ENCODE data around the gene KREMEN1.
A peak's percentile ranks its signal among the peaks of the same experiment; 100 is the strongest.

Gene KREMEN1

DNA sequence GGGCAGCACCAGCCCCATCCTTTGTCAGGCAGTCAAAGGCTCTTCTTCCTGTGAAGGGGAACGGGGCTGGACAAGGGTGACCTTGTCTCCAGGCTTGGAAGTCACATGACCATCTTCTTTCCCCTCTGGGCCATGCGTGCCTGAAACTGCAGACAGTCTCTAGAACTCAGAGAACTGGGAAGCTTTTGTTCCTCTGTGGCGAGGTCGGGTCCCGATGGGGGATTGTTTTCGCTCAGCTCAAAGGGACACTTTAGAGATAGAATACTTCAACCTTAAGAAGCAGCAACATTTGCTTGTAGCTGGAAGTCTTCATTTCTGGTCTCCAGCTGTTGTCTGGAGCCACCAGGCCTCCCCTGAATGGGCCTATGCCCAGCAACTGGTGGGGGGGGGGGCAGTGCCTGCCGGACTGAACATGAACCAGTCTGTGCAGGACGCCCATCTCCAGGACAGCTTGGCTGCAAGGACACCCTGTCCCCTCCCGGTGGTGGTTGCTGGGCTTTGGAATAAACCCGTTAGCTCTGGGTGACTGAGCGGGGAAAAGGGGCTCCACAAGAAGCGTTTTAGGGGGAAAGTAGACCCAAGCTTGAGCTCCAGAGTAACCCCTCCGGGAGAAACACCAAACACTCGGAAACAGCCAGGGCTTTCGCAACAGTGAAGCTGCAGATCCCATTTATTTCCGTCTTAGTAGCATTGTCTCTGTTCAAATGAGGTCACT is 77.2 kb downstream of the KREMEN1 start:
- no peak for DNase-seq (ENCODE audit: low read depth in 2 of 2)

DNA sequence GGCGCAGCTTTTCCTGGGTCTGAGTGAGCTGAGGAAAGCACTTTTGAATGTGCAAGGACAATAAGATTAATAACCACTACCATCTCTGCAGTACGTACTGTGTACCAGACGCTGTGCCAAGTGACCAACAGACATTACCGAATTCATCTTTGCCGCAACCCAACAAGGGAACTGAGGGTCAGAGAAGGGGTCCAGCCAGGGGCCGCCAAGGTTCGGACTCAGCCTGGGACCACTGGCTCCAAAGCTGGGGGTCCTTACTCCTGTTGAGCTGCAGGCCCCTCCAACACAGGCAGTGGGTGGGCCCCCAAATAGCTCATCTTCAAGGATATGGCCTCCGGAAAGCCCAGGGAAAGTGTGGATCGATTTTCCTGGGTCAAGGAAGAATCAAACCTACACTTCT is 77.9 kb downstream of the KREMEN1 start:
- no peak for DNase-seq (ENCODE audit: low read depth in 2 of 2)

- no peak for DNase-seq (ENCODE audit: low read depth in 2 of 2)
Observed at GRCh38 chr22:29151316-29151715, 78.5 kb downstream of the KREMEN1 start.

DNA sequence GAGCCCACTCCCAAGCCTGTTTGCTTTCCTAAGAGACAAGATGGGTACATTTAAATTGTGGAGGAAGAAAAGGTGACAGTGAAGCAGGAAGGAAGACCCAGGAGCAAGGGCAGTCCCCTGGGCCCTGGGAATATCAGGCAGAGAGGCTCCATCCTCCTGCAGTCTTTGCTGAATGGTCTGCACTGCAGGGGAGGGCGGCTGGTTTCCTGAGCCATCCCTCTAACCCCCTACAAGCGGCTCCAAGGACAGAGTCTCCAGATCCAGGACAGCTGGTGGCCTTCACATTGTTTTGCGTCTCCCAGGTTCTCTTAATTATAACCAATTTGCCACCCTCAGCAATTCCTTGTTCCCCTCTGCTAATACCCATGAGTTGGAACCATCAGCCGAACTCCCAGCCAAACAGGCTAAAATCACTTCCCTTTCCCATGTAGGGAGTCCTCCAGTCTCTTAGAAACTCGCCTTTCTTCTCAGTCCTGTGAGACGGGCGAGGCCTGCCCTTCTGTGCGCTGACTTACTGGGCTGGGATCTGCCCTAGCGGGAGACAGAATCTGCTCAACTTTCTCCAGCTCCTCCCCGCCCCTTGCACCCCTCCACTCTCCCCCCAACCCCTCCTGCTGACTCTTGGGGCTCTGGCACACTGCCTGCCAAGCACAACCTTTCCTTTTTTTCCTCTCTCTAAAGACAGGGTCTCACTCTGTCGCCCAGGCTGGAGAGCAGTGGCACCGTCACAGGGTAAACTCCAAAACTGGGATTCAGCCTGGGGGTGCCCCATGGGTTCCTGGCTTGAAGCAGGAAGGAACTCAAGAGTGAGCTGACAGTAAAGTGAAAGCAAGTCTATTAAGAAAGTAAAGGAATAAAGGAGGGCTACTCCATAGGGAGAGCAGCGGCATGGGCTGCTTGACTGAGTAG is 79.5 kb downstream of the KREMEN1 start:
- no peak for DNase-seq (ENCODE audit: low read depth in 2 of 2)

DNA sequence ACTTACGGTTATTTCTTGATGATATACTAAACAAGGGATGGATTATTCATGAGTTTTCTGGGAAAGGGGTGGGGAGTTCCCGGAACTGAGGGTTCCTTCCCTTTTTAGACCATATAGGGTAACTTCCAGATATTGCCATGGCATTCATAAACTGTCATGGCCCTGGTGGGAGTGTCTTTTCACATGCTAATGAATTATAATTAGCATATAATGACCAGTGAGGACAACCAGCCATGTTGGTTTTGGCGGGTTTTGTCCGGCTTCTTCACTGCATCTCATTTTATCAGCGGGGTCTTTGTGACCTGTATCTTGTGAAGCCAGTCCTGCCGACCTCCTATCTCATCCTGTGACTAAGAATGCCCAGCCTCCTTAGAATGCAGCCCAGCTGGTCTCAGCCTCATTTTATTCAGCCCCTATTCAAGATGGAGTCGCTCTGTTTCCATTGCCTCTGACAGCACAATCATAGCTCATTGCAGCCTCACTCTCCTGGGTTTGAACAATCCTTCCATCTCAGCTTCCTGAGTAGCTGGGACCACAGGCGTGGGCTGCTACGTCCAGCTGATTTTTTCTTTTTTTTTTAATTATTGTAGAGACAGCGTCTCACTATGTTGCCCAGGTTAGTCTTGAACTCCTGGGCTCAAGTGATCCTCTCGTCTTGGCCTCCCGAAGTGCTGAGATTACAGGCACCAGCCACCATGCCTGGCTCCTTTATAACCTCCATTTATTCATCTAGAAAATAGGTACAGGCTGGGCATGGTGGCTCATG is 80.3 kb downstream of the KREMEN1 start:
- no peak for DNase-seq (ENCODE audit: low read depth in 2 of 2)

DNA sequence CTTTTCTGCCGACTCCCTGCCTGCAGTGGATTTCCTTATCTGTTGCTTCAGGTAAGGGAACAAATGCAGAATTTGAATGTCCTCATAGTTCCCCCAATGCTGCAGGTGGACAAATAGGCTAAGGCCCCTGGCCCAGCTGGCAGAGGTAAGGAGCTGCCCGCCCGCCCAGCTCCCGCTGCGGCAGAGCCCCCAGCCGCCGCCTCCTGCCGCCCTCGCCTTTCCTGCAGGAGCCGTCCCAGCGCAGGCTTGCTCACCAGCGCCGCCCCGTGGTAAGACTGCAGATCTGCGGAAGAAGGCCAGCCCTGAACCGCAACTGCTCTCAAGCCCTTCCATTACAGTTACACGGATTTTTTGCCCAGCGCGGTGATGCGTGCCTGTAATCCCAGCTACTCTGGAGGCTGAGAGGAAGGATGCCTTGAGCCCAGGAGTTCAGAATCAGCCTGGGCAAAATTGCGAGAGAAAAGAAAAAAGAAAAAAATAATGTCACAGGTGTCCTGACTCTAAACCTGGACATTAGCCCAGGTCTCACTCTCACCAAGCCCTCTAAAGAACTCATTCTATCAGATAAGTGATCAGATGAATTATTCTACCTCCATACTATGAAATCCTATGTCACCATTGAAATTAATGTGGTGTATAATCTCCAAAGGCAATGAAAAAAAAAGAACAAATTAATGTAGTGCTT is 81.7 kb downstream of the KREMEN1 start:
- peak; percentile 51 to 73 for DNase-seq (ENCODE audit: low read depth in 2 of 2)

DNA sequence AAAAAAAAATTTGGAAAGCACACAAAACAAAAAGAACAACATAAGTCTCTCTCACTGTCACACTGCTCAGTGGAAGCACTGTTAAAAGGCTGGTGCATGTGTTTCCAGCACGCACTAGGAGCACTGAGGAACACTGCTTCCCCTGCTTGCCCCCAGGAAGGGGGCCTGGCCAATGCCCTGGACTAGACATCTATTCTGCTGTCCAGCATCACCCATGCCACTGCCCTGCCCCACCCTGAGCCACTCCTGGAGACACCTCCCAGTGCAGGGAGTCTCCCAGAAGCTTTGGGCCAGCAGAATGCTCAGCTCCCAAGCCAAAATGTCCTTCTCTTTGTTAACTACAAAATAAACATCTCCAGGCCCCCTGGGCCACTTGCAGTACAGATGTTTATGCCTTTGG is 83.1 kb downstream of the KREMEN1 start:
- no peak for DNase-seq (ENCODE audit: low read depth in 2 of 2)

DNA sequence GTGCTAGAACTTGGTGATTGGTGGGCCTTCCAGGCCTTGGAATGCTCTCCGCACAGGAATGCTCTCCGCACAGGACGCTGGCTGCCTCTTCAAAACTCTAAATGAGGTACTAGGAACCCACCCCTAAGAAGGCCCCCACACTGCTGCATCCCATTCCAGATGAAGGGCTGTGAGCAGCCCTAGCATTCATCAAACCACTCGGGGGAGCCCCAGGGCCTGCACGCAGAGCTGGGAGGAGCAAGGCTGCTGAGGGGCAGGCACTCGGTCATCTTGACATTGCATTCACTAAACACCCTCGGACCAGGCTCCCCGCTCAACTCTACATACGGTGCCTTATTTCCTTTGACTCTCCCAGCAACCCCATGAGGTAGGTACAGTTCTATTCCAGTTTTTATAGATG is 83.7 kb downstream of the KREMEN1 start:
- DNase-seq (ENCODE audit: low read depth in 2 of 2) = no peak

DNA sequence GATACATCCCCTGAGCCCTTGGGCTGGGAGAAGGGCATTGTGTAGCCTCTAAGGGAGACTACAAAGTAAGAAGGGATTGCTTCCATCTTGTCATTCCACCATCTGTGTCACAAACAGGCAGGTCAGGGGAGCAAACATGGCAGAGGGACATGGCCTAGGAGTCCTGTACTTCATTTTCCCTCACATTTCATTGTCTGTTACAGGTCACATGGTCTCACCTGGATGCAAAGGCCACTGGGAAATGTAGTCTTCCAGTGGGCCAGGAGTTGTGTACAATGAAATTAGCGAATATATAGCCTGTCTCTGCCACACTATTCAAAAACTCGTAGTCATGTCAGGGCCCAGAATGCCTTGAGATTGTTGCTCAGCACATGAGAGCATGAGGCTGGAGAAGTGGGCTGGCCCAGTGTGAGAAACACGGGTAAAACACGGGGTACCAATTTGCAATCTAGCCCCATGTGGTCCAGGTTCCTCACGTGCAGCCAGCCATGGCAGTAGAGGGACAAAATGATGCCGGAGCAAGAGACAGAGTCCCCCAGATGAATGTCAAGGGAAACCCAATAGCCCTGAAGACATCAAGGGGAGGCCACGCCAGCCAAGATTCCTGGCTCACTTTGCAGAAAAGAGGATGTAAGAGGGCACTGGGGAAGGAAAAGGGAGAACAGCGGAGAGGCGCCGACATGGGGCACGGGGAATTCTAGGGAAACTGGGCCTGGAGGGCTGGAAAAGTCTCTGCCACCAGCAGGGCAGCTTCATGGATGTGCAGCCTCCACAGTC is 85.1 kb downstream of the KREMEN1 start:
- DNase-seq (ENCODE audit: low read depth in 2 of 2) = no peak

DNA sequence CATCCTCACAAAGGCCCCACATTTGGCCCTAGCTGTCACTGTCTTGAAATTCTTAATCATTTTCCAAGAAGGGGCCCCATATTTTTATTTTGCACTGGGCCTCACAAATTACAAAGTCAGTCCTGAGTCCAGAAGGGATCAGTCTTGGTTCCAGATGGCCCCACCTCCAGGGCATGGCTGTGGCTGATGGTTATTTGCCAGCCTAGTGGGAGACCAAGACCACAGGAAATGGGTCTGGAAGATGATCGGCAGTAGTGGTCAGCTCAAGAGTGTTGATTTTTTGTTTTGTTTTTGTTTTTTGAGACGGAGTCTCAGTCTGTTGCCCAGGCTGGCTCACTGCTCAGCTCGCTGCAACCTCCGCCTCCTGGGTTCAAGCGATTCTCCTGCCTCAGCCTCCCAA is 85.7 kb downstream of the KREMEN1 start:
- no peak for DNase-seq (ENCODE audit: low read depth in 2 of 2)

DNA sequence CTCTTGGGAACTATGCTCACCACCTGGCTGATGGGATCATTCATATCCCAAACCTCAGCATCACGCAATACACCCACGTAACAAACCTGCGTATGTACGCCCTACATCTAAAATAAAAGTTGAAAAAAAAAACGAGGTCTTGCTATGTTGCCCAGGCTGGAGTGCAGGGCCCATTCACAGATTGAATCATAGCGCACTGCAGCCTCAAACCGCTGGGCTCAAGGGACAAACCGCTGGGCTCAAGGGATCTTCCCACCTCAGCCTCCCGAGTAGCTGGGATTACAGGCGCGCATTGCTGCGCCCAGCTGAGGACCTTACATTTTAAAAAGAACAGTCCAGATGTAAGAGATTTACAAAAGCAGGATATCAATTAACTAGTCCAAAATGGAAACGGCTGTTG is 91.0 kb downstream of the KREMEN1 start:
- DNase-seq (ENCODE audit: low read depth in 2 of 2) = no peak

- no peak for DNase-seq (ENCODE audit: low read depth in 2 of 2)
Observed at GRCh38 chr22:29165321-29166060, 92.7 kb downstream of the KREMEN1 start.

DNA sequence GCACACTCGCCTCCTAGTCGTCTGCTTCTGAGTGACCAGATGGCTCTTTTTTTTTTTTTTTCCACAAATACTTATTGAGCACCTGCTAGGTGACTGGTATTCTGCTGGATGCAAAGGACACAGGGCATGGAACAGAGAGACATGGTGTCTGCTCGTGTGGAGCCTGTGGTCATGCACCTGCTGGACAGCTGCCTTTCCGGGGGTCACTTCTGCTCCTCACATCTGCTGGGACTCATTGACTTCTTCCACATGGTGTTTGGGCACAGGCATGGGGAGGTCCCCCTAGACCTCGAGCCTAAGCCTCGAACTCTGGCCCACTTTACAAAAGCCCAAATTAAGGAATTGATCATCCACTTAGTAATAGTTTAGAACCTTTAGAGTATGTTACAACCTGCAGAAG is 93.3 kb downstream of the KREMEN1 start:
- no peak for DNase-seq (ENCODE audit: low read depth in 2 of 2)

DNA sequence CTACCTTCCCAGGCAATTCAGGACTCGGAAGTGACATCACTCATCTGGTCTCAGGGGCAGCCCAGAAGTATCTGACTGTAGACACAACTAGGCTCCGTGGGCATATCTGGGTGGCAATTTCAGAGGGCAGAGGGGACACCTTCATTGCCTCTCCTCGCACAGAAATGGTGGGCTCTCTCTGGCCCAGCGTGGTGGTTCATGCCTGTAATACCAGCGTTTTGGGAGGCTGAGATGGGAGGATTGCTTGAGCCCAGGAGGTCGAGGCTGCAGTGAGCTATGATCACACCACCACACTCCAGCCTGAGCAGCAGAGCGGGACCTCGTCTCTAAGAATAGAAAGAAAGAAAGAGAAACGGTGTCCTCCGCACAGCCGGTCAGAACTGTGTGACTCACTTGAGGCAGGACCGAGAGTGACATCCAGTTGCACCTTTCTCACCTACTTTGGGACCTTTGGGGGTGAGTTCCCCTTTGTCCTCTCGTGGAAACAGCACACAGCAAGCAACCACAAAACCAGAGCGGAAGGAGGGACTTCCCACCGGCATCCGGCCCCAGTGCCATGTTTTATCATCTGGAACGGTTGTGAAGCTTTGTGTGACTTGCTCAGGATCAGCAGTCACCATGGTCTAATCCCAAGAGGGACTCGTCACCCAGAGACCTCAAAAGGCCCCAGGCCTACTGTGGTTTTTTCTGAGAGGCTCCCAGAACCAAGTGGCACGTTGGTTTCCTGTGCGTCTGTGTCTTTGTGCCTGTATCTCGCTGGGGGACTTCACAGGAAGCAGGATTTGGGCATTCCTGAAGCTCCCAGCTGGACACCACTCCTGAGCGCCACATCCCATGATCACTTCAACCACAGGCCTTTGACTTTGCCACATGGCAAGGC is 94.4 kb downstream of the KREMEN1 start:
- DNase-seq (ENCODE audit: low read depth in 2 of 2) = peak; percentile 32 to 59

GRCh38 chr22:29171721-29172120 is 98.9 kb downstream of the KREMEN1 start:
- DNase-seq (ENCODE audit: low read depth in 2 of 2) = no peak

GRCh38 chr22:29172216-29172615 is 99.4 kb downstream of the KREMEN1 start:
- no peak for DNase-seq (ENCODE audit: low read depth in 2 of 2)

- DNase-seq (ENCODE audit: low read depth in 2 of 2) = no peak
Observed at GRCh38 chr22:29175312-29175835, 102.5 kb downstream of the KREMEN1 start.

GRCh38 chr22:29183971-29184848 is 111.4 kb downstream of the KREMEN1 start:
- DNase-seq (ENCODE audit: low read depth in 2 of 2) = no peak
